ENCODE results near the gene ESRRA. TPM values are rescaled to one million over a fixed set of nuclear protein-coding genes. Genes with fewer than 3 reads are reported as not detected.
A peak's percentile ranks its signal among the peaks of the same experiment; 100 is the strongest.

Gene ESRRA
- total and polyA plus RNA-seq, 9 of the 15 experiments (the other 6 are each of a cell fraction or from before 2014, with no cell fraction given) = 0.27 to 89.7 (median 23.7) TPM

- TF ChIP-seq TFAP4 (CRISPR knock-in tag; IDR thresholded peaks at IDR 0.05; ENCODE audit: borderline replicate concordance) = peak; percentile 94
- 0 out of 2 replicates have a peak, but pooled peaks have one; percentile 25 for TF ChIP-seq HDAC2 (IDR thresholded peaks at IDR 0.05)
- TF ChIP-seq KDM4B (IDR thresholded peaks at IDR 0.05; ENCODE audit: borderline replicate concordance in 2 of 2, low read depth in 1 of 2) = peak in 1 of 2 experiments; percentile 9; a peak in 1 of 4 replicates
- no peak for TF ChIP-seq MCM5 (IDR thresholded peaks at IDR 0.05; ENCODE audit: low read depth)
- no peak for TF ChIP-seq MAFK (IDR thresholded peaks at IDR 0.05; ENCODE audit: low read length)
- no peak for TF ChIP-seq FOXM1 (IDR thresholded peaks at IDR 0.05; ENCODE audit: low read depth)
- TF ChIP-seq FOXM1 (CRISPR knock-in tag; IDR thresholded peaks at IDR 0.05; ENCODE audit: low read depth) = no peak
- TF ChIP-seq ZNF280A (IDR thresholded peaks at IDR 0.05; ENCODE audit: low read depth, partially characterized antibody) = no peak
- TF ChIP-seq ZNF699 (CRISPR knock-in tag; IDR thresholded peaks at IDR 0.05; ENCODE audit: insufficient replicate concordance) = no peak
- no peak for TF ChIP-seq TSHZ1 (CRISPR knock-in tag; IDR thresholded peaks at IDR 0.05)
- no peak for TF ChIP-seq POLR3G (IDR thresholded peaks at IDR 0.05; ENCODE audit: extremely low read depth, insufficient read length, insufficient replicate concordance)
- 0 out of 2 replicates have a peak, but pooled peaks have one; percentile 2 for TF ChIP-seq CBFA2T2 (conservative IDR thresholded peaks at IDR 0.05)
- no peak for TF ChIP-seq ARHGAP35 (IDR thresholded peaks at IDR 0.05; ENCODE audit: partially characterized antibody)
- no peak for TF ChIP-seq THAP12 (CRISPR knock-in tag; IDR thresholded peaks at IDR 0.05)
- TF ChIP-seq TCF15 (CRISPR knock-in tag; IDR thresholded peaks at IDR 0.05) = no peak
- no peak for TF ChIP-seq ZNF583 (CRISPR knock-in tag; IDR thresholded peaks at IDR 0.05)
- no peak for TF ChIP-seq ZNF586 (CRISPR knock-in tag; conservative IDR thresholded peaks at IDR 0.05)
- no peak for TF ChIP-seq ZNF830 (CRISPR knock-in tag; IDR thresholded peaks at IDR 0.05)
- TF ChIP-seq ZNF511 (CRISPR knock-in tag; IDR thresholded peaks at IDR 0.05) = no peak
Measured at GRCh38 chr11:64357904-64358535, 52.7 kb downstream of the ESRRA start (continued).
